HepG2 (cell line): ENCODE data around the gene LSM2. TPM values are rescaled to one million over a fixed set of nuclear protein-coding genes. Genes with fewer than 3 reads are reported as not detected.

Experiments used
- SIN3A ChIP-seq: IDR thresholded peaks from 2 replicates; pipeline ENCODE4 v1.6.1; 2011; ENCODE audit warnings: low read depth, mild to moderate bottlenecking, control low read depth, low read length, borderline replicate concordance
- ZFAT ChIP-seq: sonication (generic); formaldehyde crosslinking; conservative IDR thresholded peaks from 2 replicates; pipeline ENCODE4 v1.8.1; 2023; ENCODE audit warnings: missing genetic modification reagents, inconsistent platforms
- ZFP82 ChIP-seq: sonication (generic); formaldehyde crosslinking; IDR thresholded peaks from 2 replicates; pipeline ENCODE4 v1.5.1; 2020; ENCODE audit warnings: mild to moderate bottlenecking, missing genetic modification reagents, borderline replicate concordance
- ZNF326 ChIP-seq: sonication (generic); formaldehyde crosslinking; IDR thresholded peaks from 2 replicates; pipeline ENCODE4 v1.4.0; 2020; ENCODE audit warnings: missing genetic modification reagents, borderline replicate concordance
- ZNF713 ChIP-seq: sonication (generic); formaldehyde crosslinking; IDR thresholded peaks from 2 replicates; pipeline ENCODE4 v1.4.0; 2020; ENCODE audit warnings: mild to moderate bottlenecking, missing genetic modification reagents
- ZNF749 ChIP-seq: sonication (generic); formaldehyde crosslinking; IDR thresholded peaks from 2 replicates; pipeline ENCODE4 v1.8.0; 2022; ENCODE audit warnings: mild to moderate bottlenecking, missing genetic modification reagents, moderate library complexity, borderline replicate concordance
- ZNF891 ChIP-seq: sonication (generic); formaldehyde crosslinking; IDR thresholded peaks from 2 replicates; pipeline ENCODE4 v1.5.0; 2020; ENCODE audit warnings: mild to moderate bottlenecking, missing genetic modification reagents
- polyA plus RNA-seq, 8 experiments: library from polyadenylated mRNA; depleted of rRNA in 3 of 8; stranded (reverse) in 7 of 8; unstranded in 1 of 8; fragments of >200 nt; fragmentation: Illumina TruSeq in 4 of 8; extraction: Trizol in 4 of 8; gene quantifications; 2 replicates each; pipeline versions ENCODE4 v1.2.1 to v1.2.3, GENCODE V29; 2011 to 2016; ENCODE audit warnings: low read depth in 4 of 8, missing spikeins in 1 of 8, mixed read lengths in 1 of 8; ENCODE audit not compliant: insufficient read depth in 1 of 8
- total RNA-seq, 5 experiments: library from RNA; depleted of rRNA; stranded (reverse); fragments of >200 nt; fragmentation: Illumina TruSeq; extraction: Trizol; gene quantifications; 2 replicates each; pipeline ENCODE4 v1.2.3, GENCODE V29; 2016; ENCODE audit warnings: low read depth in 1 of 5
- TF ChIP-seq, protein P1 (sequence below): sonication (generic); formaldehyde crosslinking; conservative IDR thresholded peaks from 2 replicates; pipeline ENCODE4 v1.4.0; 2020; ENCODE audit warnings: missing genetic modification reagents
- TF ChIP-seq, protein P2 (sequence below): sonication (generic); formaldehyde crosslinking; IDR thresholded peaks from 2 replicates; pipeline ENCODE4 v1.5.0; 2020; ENCODE audit warnings: missing genetic modification reagents, mild to moderate bottlenecking, borderline replicate concordance
- TF ChIP-seq, protein P3 (sequence below): sonication (generic); formaldehyde crosslinking; IDR thresholded peaks from 2 replicates; pipeline ENCODE4 v1.5.0; 2020; ENCODE audit warnings: mild to moderate bottlenecking, missing genetic modification reagents
- TF ChIP-seq, protein P4 (sequence below), 2 experiments: fragments of 450-650 bp in 1 of 2; sonication (generic) in 1 of 2; formaldehyde crosslinking in 1 of 2; IDR thresholded peaks; 2 replicates each; pipeline versions ENCODE4 v1.6.1 to v1.8.0; 2016 to 2022; ENCODE audit warnings: antibody characterized with exemption in 1 of 2, mild to moderate bottlenecking in 1 of 2, missing genetic modification reagents in 1 of 2
- TF ChIP-seq, protein P5 (sequence below): sonication (generic); formaldehyde crosslinking; conservative IDR thresholded peaks from 2 replicates; pipeline ENCODE4 v1.8.0; 2022; ENCODE audit warnings: low read depth, missing genetic modification reagents

LSM2 gene
- total and polyA plus RNA-seq, 2 of the 13 experiments (the other 11 are each of a cell fraction or from before 2014, with no cell fraction given): 69.4 to 90.5 TPM

DNA sequence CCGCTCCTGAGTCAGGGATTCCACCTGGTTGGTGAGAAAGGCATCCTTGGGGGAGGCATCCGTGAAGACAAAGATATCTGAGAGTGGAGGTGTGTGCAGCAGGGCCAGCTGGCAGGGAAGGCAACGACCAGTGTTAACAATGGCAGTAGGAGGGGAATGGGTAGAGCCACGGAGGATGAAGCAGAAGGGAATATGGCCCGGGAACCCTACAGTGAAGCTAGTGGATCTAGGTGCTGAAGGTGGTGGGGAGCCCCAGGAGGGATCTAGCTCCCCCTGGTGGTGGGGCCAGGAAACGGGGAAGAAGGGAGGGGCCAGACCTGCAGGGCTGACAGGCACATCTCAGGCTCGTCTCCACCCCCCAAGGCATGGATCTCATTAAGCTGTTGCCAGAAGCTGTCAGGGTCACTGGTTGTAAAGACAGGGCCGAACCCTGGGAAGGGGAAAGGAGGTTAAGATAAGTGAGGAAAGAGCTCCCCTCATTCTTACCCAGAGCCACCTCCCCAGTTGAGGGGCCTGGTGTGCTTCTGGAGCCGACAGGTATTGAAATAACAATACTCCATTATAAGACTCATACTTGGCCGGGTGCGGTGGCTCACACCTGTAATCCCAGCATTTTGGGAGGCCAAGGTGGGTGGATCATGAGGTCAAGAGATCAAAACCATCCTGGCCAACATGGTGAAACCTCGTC lies 36.9 kb downstream of the LSM2 start (continued):
- TF ChIP-seq, protein P1, sequence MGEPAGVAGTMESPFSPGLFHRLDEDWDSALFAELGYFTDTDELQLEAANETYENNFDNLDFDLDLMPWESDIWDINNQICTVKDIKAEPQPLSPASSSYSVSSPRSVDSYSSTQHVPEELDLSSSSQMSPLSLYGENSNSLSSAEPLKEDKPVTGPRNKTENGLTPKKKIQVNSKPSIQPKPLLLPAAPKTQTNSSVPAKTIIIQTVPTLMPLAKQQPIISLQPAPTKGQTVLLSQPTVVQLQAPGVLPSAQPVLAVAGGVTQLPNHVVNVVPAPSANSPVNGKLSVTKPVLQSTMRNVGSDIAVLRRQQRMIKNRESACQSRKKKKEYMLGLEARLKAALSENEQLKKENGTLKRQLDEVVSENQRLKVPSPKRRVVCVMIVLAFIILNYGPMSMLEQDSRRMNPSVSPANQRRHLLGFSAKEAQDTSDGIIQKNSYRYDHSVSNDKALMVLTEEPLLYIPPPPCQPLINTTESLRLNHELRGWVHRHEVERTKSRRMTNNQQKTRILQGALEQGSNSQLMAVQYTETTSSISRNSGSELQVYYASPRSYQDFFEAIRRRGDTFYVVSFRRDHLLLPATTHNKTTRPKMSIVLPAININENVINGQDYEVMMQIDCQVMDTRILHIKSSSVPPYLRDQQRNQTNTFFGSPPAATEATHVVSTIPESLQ: no peak; the same call in 1 of the 2 replicates
- TF ChIP-seq, protein P2, sequence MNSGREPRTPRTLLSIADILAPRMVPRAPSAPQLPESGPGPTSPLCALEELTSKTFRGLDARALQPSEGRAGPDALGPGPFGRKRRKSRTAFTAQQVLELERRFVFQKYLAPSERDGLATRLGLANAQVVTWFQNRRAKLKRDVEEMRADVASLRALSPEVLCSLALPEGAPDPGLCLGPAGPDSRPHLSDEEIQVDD (CRISPR knock-in tag): no peak
- TF ChIP-seq, protein P3, sequence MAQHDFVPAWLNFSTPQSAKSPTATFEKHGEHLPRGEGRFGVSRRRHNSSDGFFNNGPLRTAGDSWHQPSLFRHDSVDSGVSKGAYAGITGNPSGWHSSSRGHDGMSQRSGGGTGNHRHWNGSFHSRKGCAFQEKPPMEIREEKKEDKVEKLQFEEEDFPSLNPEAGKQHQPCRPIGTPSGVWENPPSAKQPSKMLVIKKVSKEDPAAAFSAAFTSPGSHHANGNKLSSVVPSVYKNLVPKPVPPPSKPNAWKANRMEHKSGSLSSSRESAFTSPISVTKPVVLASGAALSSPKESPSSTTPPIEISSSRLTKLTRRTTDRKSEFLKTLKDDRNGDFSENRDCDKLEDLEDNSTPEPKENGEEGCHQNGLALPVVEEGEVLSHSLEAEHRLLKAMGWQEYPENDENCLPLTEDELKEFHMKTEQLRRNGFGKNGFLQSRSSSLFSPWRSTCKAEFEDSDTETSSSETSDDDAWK (CRISPR knock-in tag): no peak
- no peak; the same call in 1 of the 2 replicates for TF ChIP-seq ZNF891 (CRISPR knock-in tag)
- no peak for TF ChIP-seq ZNF749
- TF ChIP-seq, protein P4, sequence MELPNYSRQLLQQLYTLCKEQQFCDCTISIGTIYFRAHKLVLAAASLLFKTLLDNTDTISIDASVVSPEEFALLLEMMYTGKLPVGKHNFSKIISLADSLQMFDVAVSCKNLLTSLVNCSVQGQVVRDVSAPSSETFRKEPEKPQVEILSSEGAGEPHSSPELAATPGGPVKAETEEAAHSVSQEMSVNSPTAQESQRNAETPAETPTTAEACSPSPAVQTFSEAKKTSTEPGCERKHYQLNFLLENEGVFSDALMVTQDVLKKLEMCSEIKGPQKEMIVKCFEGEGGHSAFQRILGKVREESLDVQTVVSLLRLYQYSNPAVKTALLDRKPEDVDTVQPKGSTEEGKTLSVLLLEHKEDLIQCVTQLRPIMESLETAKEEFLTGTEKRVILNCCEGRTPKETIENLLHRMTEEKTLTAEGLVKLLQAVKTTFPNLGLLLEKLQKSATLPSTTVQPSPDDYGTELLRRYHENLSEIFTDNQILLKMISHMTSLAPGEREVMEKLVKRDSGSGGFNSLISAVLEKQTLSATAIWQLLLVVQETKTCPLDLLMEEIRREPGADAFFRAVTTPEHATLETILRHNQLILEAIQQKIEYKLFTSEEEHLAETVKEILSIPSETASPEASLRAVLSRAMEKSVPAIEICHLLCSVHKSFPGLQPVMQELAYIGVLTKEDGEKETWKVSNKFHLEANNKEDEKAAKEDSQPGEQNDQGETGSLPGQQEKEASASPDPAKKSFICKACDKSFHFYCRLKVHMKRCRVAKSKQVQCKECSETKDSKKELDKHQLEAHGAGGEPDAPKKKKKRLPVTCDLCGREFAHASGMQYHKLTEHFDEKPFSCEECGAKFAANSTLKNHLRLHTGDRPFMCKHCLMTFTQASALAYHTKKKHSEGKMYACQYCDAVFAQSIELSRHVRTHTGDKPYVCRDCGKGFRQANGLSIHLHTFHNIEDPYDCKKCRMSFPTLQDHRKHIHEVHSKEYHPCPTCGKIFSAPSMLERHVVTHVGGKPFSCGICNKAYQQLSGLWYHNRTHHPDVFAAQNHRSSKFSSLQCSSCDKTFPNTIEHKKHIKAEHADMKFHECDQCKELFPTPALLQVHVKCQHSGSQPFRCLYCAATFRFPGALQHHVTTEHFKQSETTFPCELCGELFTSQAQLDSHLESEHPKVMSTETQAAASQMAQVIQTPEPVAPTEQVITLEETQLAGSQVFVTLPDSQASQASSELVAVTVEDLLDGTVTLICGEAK (IDR thresholded peaks at IDR 0.05): no peak
- TF ChIP-seq, protein P4 (CRISPR knock-in tag; IDR thresholded peaks at IDR 0.05): no peak
- TF ChIP-seq ZNF713 (CRISPR knock-in tag): no peak
- no peak for TF ChIP-seq ZNF326 (CRISPR knock-in tag)
- TF ChIP-seq ZFAT (CRISPR knock-in tag): no peak
- TF ChIP-seq, protein P5, sequence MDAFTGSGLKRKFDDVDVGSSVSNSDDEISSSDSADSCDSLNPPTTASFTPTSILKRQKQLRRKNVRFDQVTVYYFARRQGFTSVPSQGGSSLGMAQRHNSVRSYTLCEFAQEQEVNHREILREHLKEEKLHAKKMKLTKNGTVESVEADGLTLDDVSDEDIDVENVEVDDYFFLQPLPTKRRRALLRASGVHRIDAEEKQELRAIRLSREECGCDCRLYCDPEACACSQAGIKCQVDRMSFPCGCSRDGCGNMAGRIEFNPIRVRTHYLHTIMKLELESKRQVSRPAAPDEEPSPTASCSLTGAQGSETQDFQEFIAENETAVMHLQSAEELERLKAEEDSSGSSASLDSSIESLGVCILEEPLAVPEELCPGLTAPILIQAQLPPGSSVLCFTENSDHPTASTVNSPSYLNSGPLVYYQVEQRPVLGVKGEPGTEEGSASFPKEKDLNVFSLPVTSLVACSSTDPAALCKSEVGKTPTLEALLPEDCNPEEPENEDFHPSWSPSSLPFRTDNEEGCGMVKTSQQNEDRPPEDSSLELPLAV (CRISPR knock-in tag): no peak
- no peak for TF ChIP-seq ZFP82
- TF ChIP-seq SIN3A: no peak
